Endodermal cell (in vitro differentiated cells): ENCODE data around the gene NBEAL1. TPM values are rescaled to one million over a fixed set of nuclear protein-coding genes. Genes with fewer than 3 reads are reported as not detected.

ENCODE experiments used
- DNase-seq: peaks from one replicate; pipeline ENCODE4 v3.0.0-alpha.2; 2017
- H3K27ac ChIP-seq: 2 replicates; pipeline ENCODE4 v1.5.1; 2013; ENCODE audit warnings: mild to moderate bottlenecking, low read depth, low read length, moderate library complexity
- H3K27me3 ChIP-seq: 2 replicates; pipeline ENCODE4 v1.6.1; 2013; ENCODE audit warnings: mild to moderate bottlenecking, low read length, moderate library complexity; ENCODE audit not compliant: insufficient read depth, control insufficient read depth, poor library complexity, severe bottlenecking
- H3K36me3 ChIP-seq: 2 replicates; pipeline ENCODE4 v1.7.0; 2013; ENCODE audit warnings: mild to moderate bottlenecking, low read length, moderate library complexity; ENCODE audit not compliant: control insufficient read depth, insufficient read depth
- H3K4me1 ChIP-seq: one replicate; pipeline ENCODE4 v1.7.0; 2013; ENCODE audit warnings: low read length; ENCODE audit not compliant: control insufficient read depth, insufficient read depth
- H3K4me3 ChIP-seq: 2 replicates; pipeline ENCODE4 v1.5.1; 2013; ENCODE audit warnings: mild to moderate bottlenecking, low read length, moderate library complexity
- H3K9ac ChIP-seq: 2 replicates; pipeline ENCODE4 v1.6.1; 2013; ENCODE audit warnings: mild to moderate bottlenecking, low read length, moderate library complexity; ENCODE audit not compliant: poor library complexity, severe bottlenecking; ENCODE audit errors: extremely low read depth
- H3K9me3 ChIP-seq: 2 replicates; pipeline ENCODE4 v1.6.1; 2013; ENCODE audit warnings: mild to moderate bottlenecking, low read length, moderate library complexity; ENCODE audit not compliant: control insufficient read depth
- H3K27ac Mint-ChIP-seq: 2 replicates; pipeline ENCODE4 v1.8.0; 2020; ENCODE audit warnings: mixed read lengths
- H3K27me3 Mint-ChIP-seq: 2 replicates; pipeline ENCODE4 v1.8.0; 2021; ENCODE audit warnings: mild to moderate bottlenecking, mixed read lengths; ENCODE audit not compliant: insufficient read depth
- H3K36me3 Mint-ChIP-seq: 2 replicates; pipeline ENCODE4 v1.8.0; 2020; ENCODE audit warnings: low read depth, mixed read lengths
- H3K4me1 Mint-ChIP-seq: 2 replicates; pipeline ENCODE4 v1.8.0; 2020; ENCODE audit warnings: mixed read lengths
- H3K4me3 Mint-ChIP-seq: 2 replicates; pipeline ENCODE4 v1.8.0; 2020; ENCODE audit warnings: mild to moderate bottlenecking, moderate library complexity, mixed read lengths
- H3K9me3 Mint-ChIP-seq: 2 replicates; pipeline ENCODE4 v1.8.0; 2020; ENCODE audit warnings: mild to moderate bottlenecking, mixed read lengths
- CTCF ChIP-seq: fragments of 200-600 bp; sonication (generic); conservative IDR thresholded peaks from 2 replicates; pipeline ENCODE4 v1.5.0; 2021; ENCODE audit warnings: antibody characterized with exemption, mild to moderate bottlenecking
- WGBS, 2 experiments: methylation state at CpG; one replicate each; pipeline versions ENCODE4 v1.1.5 to v1.1.7; 2013; ENCODE audit warnings: missing lambda C conversion rate in 2 of 2, mixed read lengths in 1 of 2; ENCODE audit not compliant: insufficient coverage in 1 of 2, insufficient read length in 1 of 2; 5-methylcytosine and 5-hydroxymethylcytosine counted together
- total RNA-seq, 2 donors: library from RNA; stranded (reverse); fragmentation: NEBNext Ultra II Directional in 1 of 2; extraction: Animal tissue kit (Norgen Biotek cat#: 25700) in 1 of 2; gene quantifications; 2 replicates in 1 of 2; 3 replicates in 1 of 2; pipeline ENCODE4 v1.2.1, GENCODE V29; 2021

The NBEAL1 gene
- total RNA-seq, 2 donors from 2014 or later = 18.2 to 20.1 TPM

DNA sequence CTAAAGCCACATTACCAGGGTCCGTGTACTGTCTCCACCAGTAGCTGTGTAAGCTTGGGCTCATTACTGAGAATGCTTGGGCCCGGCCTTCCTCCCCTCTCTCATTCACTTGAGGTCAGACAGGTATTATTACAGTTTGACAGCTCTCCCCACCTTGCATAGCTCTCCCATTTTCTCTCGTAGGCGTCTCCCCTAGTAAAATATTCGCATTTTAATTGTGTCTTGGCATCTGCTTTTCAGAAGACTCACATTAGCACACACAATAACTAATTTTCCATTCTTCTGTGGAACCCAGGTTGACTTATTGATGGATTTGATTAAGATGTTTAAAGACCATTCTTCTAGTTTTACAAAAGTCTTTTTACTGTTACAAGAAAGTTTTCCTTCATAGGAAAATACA is 153.1 kb downstream of the NBEAL1 start:
- TF ChIP-seq CTCF = no peak
- Histone ChIP-seq H3K9ac (no peak overlapping the region), H3K9me3 (no peaks in the 10 kb centered on the region), H3K4me1 (no peaks in the 10 kb centered on the region), H3K27ac (no peak overlapping the region), H3K36me3 (peaks cover 29% of the 10 kb centered on the region), H3K4me3 (no peak overlapping the region), H3K27me3 (no peaks in the 10 kb centered on the region)
- H3K9me3 Mint-ChIP-seq = peaks cover 2% of the 10 kb centered on the region
- no peak overlapping the region for H3K27ac Mint-ChIP-seq
- H3K4me1 Mint-ChIP-seq = no peaks in the 10 kb centered on the region
- H3K36me3 Mint-ChIP-seq = peaks cover 29% of the 10 kb centered on the region
- no peak for DNase-seq
- no peak overlapping the region for H3K4me3 Mint-ChIP-seq
- no peaks in the 10 kb centered on the region for H3K27me3 Mint-ChIP-seq
- WGBS, 2 experiments = 89 to 94% methylated on average over 2 to 5 of the region's 5 CpGs

DNA sequence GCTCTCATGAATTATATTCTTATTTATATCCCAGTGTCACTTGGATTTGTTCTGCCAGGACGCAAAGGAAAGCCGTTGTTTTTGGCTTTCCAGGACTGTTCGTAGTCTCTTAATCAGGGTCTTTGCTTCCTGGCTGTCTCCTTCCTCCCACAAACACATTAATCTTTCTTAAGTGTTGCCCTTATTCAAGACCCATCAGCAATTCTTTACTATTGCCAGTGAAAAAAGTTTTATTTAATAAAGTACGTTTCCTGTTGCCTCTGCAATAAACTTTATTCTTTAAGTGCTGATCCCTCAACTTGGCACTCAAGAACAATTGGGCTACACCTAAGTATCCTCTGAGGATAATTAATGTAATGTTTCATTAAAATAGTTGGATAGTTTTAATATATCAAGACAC is 155.8 kb downstream of the NBEAL1 start:
- H3K4me3 Mint-ChIP-seq = no peak overlapping the region
- peaks cover 31% of the 10 kb centered on the region for H3K36me3 Mint-ChIP-seq
- no peak overlapping the region for H3K27ac ChIP-seq
- H3K4me1 Mint-ChIP-seq = no peaks in the 10 kb centered on the region
- H3K9me3 Mint-ChIP-seq = no peaks in the 10 kb centered on the region
- no peaks in the 10 kb centered on the region for H3K27me3 Mint-ChIP-seq
- H3K27me3 ChIP-seq = no peaks in the 10 kb centered on the region
- H3K4me3 ChIP-seq = no peak overlapping the region
- WGBS, 2 experiments = 94 to 98% methylated on average over 3 to 4 of the region's 4 CpGs
- TF ChIP-seq CTCF = no peak
- H3K36me3 ChIP-seq = peaks cover 40% of the 10 kb centered on the region
- no peaks in the 10 kb centered on the region for H3K4me1 ChIP-seq
- no peak for DNase-seq
- no peak overlapping the region for H3K27ac Mint-ChIP-seq
- no peak overlapping the region for H3K9ac ChIP-seq
- H3K9me3 ChIP-seq = no peaks in the 10 kb centered on the region

GRCh38 chr2:203175371-203175770 is 160.7 kb downstream of the NBEAL1 start:
- Mint-ChIP-seq H3K4me1 (no peaks in the 10 kb centered on the region), H3K9me3 (no peaks in the 10 kb centered on the region), H3K27ac (no peak overlapping the region), H3K27me3 (no peaks in the 10 kb centered on the region), H3K4me3 (no peak overlapping the region), H3K36me3 (peaks cover 42% of the 10 kb centered on the region)
- no peak for DNase-seq
- TF ChIP-seq CTCF = no peak
- no peaks in the 10 kb centered on the region for H3K27me3 ChIP-seq
- H3K36me3 ChIP-seq = peaks cover 58% of the 10 kb centered on the region
- H3K4me1 ChIP-seq = no peaks in the 10 kb centered on the region
- WGBS, 2 experiments = 92% methylated on average over 1 of the region's 1 CpG; no CpG with 5 or more reads in 1 of the 2 experiments
- H3K4me3 ChIP-seq = no peak overlapping the region
- H3K27ac ChIP-seq = no peak overlapping the region
- no peaks in the 10 kb centered on the region for H3K9me3 ChIP-seq
- H3K9ac ChIP-seq = no peak overlapping the region
